GM18505 (cell line): Measurements from ENCODE around the gene ARAP2.
A peak's percentile ranks its signal among the peaks of the same experiment; 100 is the strongest.

ENCODE experiments used
- ATAC-seq: cut with Tn5 transposase; IDR thresholded peaks from one replicate; pipeline ENCODE4 v1.9.1; 2021; ENCODE audit not compliant: unreplicated experiment
- POLR2A ChIP-seq: IDR thresholded peaks from 4 replicates; pipeline ENCODE4 v1.6.1; 2011; ENCODE audit warnings: borderline replicate concordance; ENCODE audit not compliant: insufficient read depth, insufficient read length; ENCODE audit errors: extremely low read depth

The ARAP2 gene

DNA sequence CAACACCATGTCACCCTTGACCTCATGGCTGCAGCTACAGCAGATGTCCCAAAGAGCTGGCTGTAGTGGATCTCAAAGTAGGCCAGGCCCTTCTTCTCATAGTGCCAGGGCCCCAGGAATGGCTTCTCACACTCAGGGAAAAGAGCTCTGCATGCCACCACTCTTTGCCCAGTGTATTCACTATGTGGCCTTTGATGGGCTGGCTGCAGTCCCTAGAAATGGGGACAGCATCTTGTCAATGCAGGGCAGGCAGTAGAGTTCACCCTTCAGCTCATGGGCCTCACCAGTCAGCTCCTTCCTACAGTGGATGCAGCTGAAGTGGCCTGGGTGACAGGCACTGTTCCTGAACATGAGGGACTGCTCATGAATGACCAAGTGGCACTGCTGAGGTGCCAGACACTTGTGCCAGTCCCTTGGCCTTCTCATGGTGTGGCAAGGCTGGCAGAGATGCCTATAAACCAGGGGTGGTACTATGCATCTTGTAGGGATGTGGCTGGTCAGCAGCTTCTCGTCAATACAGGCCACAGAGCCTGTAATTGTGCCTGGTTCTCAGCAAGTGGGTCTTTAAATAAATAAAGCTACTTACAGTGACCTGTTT lies 178.9 kb downstream of the ARAP2 start:
- ATAC-seq, result no peak

DNA sequence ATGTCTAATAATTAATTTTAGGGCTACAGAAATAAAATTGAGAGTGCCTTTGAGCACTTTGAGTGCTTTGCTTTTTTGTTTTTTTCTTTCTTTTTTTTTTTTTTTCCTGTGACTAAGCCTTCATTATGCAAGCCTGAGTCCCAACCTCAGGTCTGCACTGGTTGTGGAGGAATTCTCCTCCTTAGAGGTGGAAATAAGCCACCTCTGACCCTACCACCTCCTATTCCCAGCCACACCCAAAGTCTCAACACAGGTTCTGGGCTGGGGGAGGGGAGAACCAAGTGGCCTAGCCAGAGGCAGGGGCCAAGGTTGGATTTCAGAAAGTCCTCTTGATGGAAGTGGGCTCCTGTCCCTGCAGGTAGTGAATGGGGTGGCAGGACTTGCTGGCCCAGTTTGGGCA lies 180.2 kb downstream of the ARAP2 start:
- TF ChIP-seq POLR2A, result no peak
- ATAC-seq, result no peak

More for the DNA sequence above, 178.9 kb downstream of the ARAP2 start:
- no peak for TF ChIP-seq POLR2A

DNA sequence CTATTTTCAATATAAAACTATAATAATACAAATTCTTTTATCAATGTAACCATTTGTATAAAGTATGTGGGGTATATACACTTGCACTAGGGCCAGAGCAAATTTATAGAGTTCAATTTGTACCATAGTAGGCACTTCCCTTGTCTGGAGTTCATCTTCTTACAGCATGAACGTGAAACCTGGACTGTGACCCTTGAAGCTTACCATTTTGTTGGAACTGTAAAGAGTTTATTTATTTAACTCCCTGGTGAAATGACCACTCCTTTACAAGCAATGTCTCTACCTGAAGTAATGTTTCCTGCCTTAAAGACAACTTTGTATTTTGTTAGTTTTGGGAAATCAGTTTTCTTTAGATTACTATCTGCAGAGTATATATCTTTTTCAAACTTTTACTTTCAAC lies 188.2 kb downstream of the ARAP2 start:
- no peak for TF ChIP-seq POLR2A
- ATAC-seq, result no peak

DNA sequence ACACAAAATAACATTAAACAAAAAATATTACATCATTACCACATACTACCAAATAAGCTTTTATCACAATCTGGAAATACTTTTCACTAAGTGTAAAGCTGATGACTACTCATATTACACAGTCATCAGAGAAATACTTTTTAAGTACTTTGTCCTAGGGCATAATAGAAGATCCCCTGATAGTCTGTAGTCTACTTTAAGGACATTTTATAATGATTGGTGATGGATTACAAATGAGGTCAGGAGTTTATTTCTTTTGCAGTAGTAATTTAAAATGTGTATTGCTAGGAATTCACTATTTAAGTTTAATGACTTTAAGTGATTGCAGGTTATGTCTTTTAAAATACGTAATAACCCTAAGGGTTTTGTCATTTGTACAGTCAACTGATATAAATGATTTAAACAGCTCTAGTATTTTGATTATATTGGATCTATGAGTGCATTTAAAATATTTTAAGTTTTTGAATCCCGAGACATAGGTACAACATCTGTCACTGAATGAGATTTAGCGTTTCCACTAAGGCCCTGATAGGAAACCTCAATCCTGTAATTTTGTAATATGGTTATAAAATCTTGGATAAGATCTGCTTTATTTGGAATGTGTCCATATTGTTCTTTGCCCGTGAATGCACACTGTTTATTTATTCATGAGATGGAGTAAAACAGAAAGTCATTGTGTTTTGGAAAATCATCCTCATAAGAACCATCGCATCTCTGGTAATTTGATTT lies 189.5 kb downstream of the ARAP2 start:
- ATAC-seq, result no peak
- no peak for TF ChIP-seq POLR2A

DNA sequence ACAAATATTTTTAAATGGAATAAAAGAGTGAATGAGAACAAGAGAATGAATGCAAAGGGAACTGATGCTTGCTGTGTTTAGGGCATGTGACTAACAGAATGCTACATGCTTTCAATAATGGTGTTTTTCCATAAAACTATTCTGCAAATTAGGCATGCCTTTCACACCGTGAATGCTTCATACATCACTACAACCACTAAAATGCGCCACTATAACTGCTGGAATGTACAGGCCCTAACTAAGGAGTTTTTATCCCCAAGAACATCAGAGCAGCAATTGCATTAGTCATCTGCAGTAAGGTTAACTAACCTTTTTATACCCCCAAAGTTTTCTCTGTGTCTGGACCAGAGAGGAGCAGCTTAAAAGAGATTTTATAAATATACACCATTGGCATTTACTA lies 190.4 kb downstream of the ARAP2 start:
- no peak for ATAC-seq

DNA sequence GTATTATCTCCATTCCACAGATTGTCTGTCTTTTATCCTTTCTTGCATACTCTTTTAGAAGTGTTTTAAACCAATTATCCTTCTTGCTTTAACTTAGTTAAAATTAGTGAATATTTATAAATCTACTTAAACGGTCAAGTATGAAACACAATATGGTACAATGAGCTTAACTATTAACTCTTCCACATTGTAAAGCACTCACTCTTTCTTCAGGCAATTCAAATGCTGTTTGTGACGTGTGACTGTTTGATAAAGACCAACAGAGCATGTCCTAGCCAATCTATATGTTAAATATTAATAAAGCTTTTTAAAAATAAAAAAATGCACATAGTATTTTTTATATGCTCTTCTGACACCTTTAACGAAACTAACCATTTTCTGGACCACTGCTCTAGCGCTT lies 192.7 kb downstream of the ARAP2 start:
- TF ChIP-seq POLR2A, result no peak

More for the DNA sequence above, 190.4 kb downstream of the ARAP2 start:
- no peak for TF ChIP-seq POLR2A

DNA sequence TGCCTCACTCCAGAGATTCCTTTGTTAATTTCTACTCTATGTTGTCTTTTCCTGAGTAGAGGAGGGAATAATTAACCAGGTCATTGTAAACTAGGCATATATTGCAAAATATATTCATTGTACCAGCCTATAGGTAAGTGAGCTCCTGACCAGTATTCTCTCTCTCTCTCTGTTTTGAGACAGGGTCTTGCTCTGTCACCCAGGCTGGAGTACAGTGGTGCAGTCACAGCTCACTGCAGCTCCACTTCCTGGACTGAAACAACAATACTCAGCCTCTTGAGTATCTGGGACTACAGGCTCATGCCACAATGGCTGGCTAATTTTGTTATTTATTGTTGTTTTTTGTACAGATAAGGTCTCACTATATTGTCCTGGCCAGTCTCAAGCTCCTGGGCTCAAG lies 198.3 kb downstream of the ARAP2 start:
- no peak for TF ChIP-seq POLR2A
- no peak for ATAC-seq

More for the DNA sequence above, 192.7 kb downstream of the ARAP2 start:
- ATAC-seq, result no peak

DNA sequence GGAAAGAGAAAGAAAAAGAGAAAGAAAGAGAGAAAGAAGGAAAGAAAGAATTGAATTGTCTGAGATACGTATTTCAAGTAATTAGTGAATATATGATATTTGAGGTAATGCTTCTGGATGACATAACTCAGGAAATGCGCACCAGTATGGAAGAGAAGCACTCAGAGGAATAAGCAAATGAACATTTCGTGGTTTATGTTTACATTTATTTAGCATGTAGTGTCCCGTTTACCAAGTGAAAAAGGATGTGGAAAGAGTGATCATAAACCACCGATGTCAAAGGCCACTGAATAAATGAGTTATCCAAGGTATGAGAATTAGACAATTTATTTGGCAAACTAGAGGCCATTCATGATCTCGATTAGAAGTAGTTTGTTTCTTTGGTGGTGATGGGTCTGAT lies 200.4 kb downstream of the ARAP2 start:
- no peak for ATAC-seq
- no peak for TF ChIP-seq POLR2A

DNA sequence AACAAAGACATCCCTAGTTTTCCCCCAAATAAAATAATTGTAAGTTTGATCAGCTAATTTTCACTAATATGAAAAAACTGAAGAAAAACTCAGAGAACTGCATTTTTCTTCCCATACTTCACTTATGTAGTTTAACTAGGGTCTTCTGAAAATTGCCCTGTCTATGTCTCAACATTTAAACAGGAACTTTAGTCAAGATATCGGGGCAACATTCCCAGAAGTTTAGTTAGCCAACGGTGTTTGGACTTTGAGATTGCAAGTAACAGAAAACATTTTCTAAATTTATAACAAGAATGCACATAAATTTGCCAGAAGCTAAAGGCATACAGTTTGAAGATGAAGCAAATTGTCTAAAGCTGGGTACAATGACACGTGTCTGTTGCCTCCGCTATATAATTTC lies 201.1 kb downstream of the ARAP2 start:
- no peak for ATAC-seq

DNA sequence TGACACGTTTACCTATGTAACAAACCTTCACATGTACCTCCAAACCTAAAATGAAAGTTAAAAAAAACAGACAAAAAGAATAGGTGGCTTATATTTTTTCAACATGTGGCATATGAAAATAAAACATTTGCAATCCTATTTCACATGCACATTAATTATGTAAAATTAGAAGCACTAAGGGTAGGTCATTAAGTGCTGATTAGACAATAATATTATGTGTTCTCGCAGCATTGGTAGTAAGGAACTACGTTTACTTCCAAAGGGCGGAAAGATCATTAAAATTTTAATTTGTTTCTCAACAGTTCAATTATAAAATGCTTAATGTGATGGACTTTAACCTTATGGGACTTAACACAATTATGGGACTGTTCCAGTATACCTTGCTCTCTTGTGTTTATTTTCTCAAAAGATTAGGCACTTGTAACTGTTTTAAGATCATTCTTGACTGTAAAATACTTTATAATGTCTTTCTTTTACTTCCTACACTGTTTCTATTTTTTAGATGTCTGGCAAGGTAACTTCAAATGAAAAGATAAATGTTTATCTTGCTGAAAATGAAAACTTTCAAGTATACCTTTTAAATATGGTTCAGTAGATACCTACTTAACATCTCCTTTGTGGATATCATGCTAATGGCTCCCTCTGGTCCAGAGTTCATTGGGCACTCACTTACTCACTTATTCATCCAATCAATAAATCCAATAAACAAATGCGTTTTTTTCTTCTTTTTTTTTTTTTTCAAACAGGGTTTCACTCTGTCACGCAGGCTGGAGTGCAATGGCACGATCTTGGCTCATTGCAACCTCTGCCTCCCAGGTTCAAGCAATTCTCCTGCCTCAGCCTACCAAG lies 202.0 kb downstream of the ARAP2 start:
- no peak for ATAC-seq
- no peak for TF ChIP-seq POLR2A

More for the DNA sequence above, 201.1 kb downstream of the ARAP2 start:
- TF ChIP-seq POLR2A, result no peak

DNA sequence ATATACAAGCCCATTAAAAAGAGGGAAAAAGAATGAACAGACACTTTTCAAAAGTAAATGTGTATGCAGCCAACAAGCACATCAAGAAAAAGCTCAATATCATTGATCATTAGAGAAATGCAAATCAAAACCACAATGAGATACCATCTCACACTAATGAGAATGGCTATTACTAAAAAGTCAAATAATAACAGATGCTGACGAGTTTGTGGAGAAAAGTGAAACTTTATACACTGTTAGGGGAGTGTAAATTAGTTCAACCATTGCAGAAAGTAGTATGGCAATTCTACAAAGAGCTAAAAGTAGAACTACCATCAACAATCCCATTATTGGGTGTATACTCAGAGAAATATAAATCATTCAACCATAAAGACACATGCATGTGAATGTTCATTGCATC lies 203.0 kb downstream of the ARAP2 start:
- no peak for TF ChIP-seq POLR2A
- peak; percentile 36 for ATAC-seq

DNA sequence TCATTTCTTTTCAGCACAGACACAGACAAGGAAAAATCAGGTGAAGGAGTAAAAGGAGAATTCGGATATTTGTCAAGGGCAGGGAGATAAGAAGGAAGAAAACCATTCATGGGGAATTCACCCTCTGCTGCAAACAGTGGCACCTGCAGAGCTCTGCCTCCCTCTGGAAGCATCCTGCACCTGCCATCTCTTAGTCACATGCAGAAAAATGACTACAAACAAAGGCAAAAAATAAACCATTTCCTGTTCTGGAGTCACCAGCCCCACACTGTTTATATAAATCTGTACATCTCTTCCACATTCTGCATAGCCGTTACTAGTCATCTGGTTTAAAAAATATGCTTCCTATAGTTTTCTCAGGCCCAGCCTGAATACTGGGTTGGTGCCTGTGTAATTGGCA lies 205.3 kb downstream of the ARAP2 start:
- ATAC-seq, result no peak
- no peak for TF ChIP-seq POLR2A

DNA sequence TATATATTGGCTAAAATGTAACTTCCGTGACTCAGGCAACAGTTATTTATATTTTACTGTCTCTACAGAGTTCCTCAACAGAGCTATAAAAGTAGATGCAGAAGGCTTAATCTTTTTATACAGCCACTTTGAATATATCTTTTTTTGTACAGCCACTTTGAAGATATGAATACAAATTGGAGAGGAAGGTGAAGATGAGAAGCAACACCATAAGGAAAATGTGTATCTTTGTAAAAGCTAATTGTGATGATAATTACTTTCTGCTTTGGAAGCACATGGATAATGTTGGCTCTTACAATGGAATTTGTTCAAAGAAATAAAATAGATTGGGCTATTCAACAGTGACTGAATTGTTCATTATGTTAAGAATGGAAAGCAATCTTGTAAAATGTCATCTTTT lies 205.8 kb downstream of the ARAP2 start:
- TF ChIP-seq POLR2A, result no peak
- ATAC-seq, result no peak
